Skin of body (tissue), 2 donors: ENCODE measurements around the gene C4orf50. TPM values are rescaled to one million over a fixed set of nuclear protein-coding genes. Genes with fewer than 3 reads are reported as not detected.

Experiments used
- DNase-seq: peaks from one replicate; lab custom pipeline; 2025; lab: John Stamatoyannopoulos, UW
- total RNA-seq: library from RNA; depleted of rRNA; stranded (reverse); fragments of >200 nt; gene quantifications from one replicate; pipeline ENCODE4 v1.2.3, GENCODE V29; 2014

C4orf50 gene
- total RNA-seq: 0.10 TPM

DNA sequence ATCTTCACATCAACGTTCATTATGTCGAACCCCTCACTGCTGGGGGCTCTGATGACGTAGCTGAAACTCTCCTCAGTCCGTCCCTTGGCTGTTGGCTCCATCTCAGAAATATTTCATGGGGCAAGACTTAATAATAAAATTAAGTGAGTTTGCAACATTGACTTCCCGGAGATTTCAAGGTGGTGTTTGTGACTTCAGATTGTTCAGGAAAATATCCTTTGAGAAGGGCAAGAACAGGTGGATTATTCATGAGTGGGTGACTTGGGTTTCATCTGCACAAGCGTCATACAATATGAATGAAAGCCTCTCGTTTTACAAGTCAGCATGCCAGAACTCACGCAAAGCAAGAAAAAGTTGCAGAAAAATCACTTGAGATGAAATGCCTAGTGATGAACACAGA, at the start of gene C4orf50:
TSS of gene C4orf50 (minus strand) at position 101 of the 400 bp plus-strand sequence.
- DNase-seq: no peak

DNA sequence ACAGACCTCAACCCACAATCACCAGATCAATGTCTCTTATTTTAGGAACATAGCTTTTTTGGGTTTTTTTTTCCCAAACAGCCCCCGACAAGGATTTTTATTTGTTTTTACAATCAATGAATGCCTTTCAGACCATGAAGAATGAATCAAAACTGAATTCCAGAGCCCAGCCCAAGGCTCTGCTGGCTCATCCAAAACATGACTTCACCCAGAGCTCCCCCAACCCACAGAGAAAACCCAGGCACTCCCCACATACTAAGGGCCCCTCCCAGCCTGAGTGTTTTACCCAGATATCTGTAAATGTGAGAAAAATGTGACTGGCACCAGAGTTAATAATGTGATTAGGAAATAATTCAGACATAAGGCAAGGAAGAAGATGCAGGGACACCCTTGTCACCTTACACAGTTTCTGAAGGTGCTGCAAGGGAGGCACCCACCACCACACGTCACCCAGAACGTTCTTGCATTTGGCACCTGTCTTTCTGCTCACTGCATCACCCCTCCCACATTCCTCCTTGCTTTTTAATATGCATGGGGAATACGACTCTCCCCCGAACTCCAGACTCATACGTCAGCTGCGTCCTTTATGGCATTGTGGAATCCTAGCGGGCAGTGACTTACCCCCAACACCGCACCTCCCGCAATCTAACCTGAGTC, 47.8 kb upstream of the C4orf50 start:
- no peak for DNase-seq

DNA sequence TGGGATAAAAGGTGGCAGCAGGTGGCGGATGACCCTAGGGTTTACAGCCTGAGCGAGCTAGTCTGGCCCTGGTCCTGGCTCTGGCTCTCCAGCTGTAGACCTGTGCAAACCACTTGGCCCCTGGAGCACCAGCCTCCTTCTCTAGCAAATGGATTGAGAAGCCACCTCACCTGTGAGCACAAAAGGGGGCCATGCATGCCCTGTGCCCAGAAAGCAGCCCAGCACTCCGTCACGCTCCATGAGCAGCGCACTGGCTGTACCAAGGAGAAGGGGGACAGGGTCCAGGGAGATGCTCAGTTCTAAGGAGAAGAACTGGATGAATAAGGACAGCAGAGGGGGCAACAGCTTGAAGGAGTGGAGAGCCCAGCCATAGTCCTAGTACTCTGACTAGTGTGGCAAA, 46.9 kb upstream of the C4orf50 start:
- no peak for DNase-seq

DNA sequence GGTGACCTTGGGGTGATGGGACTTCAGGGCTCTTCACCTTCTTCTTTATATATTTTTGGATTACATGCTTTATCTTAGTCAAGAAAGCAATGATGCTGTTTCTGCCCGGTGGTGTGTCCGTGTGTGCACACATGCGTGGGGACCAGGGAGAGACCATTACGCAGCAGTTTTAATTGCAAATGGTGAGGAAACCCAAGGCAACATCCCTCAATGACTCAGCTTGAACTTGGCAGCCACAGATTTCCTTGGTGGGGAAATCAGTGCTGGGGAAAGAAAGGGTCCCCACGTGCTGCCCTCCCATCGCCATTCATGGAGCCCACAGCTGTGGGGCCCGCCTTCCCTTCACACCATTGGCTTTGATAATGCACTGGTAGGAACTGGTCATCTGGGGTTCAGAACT, 46.2 kb upstream of the C4orf50 start:
- DNase-seq: no peak

DNA sequence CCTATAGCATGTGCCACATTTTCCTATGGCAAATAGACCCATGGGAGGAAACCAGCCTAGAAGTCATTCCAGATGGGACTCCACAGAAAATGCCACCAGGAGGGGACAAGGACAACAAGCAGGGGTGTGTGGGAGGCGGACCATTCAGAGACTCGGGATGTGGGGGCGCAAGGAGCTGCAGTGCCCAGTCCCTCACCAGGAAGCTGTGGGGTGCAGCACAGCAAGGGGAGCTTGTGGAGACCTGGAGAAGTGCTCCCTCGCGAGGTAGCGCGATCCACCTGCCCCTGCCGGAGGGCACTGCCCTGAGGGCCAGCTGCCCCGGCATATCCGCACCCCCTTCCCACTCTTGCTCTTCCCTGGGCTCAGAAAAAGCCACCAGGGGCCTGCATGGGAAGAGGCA, 45.5 kb upstream of the C4orf50 start:
- no peak for DNase-seq

DNA sequence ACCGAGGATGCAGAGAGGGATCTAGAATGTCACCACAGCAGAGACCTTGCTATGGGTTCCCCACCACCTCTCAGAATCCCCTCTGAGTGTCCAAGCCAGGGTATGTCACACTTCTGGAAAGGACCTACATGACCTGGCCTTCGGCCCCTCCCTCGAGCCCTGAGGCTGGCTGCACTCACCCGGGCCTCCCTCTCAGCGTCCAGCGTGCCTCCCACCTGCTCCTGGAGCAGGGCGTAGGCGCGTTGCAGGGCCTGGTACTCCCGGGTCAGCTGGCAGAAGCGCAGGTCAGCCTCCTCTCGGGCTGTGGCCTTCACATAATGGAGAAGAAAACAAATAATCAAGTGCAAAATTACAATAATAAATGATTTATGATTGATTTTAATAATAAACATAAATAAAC, 43.9 kb upstream of the C4orf50 start:
- DNase-seq: no peak

DNA sequence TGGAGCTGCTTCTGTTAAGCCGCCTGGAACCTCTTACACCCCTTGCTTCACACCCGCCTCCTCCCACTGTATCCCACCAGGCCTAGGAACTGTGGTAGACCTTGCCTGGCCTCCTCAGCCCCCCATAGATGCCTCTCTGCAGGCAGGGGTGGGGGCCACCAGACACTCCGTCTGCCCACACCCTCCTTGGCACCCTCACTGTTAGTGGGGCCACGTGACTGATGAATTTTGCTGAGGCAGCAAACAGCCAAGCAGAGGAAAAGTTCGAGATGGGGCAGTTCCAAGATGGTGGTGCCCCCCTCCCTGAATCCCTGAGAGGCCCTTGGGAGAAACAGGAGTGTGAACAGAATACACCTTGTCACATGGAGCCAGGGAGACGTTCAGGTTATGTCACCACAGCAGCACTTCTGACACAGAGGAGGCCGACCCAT, 41.2 kb upstream of the C4orf50 start:
- DNase-seq: no peak

DNA sequence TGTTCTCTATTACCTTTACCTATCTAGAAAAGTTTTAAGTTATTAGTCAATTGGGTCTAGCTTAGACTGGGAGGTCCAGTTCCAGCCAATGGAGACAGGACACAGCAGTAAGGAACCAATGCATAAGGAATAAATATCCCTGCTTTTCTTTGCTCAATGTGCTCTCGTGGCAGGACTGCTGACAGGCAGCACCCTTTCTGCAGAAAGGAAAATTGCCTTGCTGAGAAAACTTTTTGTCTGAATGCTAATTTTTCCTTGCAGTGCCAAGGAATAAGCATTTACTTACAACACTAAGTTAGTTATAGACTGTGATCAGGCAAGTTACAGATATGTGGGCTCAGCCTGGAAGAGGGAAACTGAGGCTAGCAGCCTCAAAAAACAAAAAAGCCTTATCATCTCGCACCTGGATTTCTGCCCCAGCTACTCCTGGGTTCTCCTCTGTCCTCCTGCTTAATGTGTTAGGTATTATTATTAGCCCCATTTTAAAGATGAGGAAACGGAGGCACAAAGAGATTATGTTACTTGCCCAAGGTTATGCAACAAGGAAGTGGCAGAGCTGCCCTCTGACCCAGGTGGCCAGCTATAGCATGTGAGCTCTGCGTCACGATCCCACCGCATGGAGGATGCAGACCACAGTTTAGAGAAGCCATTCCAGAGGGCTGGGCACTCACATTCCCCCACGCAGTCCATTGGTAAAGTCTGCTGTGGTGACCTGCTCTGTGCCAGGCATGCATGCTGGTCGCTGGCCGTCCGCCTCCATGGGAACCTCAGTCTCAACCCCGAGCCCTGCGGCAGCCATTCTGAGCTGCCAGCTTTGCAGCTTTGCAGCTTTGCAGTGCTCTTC, 40.5 kb upstream of the C4orf50 start:
- no peak for DNase-seq

DNA sequence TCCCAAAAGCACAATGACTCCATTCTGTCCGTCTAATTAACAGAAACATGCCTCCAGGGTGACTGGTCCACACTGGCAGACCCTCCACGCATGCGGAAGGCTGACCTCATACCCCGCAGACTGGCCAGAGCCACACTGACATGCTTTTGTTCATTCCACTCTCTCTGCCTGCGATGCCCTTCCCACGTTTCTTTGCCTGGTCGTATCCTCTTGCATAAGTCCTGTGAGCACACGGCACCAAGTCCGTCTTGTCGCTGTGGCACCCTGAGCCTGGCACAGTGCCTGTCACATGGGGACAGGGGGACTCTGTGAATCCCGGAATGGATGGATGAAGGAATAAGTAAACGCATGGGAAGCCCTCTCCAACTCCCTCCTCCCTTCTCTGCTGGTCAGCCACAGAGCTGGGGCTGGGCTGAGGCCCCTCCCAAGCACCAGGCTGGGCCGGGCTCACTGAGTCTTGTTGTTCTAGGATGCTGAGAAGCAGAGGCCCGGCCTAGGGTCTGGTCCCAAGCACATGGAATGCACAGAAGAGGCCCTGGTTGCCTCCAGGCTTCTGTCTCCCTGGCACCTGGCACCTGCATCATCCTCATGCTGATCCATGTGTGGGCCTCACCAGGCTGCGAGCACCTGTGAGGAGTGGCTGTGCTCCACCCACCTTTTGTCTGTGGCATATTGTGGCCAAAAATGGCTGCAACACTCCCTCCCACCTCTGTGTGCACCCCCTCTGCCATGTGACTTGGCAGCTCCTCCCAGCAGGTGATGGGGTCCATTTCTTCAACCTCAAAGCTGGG, 38.9 kb upstream of the C4orf50 start:
- DNase-seq: no peak

DNA sequence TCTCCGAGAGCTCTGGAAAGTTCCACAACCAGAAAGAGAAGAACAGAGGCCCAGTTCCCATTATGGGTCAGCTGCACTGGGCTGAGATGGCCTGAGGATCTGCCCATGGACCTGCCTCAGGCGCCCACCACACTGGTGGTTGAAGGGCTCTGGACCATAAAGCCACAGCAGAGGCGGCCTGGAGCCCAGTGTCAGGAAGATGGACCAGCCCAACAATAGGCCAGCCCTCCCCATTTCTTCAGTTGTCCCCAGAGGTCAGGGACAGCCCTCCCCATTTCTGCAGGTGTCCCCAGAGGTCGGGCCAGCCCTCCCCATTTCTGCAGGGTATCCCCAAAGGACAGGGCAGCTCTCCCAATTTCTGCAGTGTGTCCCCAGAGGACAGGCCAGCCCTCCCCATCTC, 37.2 kb upstream of the C4orf50 start:
- DNase-seq: no peak

DNA sequence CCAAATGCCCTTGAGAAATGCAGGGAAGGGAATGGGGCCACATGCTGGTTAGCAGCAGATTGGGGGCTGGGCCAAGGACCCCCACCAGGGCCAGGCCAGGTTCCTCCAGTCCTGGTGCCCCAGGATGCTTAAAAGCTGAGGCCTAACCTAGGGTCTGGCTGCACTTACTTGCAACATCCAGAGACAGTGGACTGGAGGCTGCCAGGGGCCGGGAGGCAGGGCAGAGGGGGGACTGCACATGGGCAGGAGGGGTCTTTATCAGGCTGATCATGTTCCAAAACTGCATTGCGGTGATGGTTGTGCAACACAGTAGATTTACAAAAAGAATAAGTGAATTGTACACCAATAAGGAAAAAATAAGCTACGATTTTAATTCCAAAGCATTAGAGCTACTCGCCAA, 36.8 kb upstream of the C4orf50 start:
- DNase-seq: no peak

DNA sequence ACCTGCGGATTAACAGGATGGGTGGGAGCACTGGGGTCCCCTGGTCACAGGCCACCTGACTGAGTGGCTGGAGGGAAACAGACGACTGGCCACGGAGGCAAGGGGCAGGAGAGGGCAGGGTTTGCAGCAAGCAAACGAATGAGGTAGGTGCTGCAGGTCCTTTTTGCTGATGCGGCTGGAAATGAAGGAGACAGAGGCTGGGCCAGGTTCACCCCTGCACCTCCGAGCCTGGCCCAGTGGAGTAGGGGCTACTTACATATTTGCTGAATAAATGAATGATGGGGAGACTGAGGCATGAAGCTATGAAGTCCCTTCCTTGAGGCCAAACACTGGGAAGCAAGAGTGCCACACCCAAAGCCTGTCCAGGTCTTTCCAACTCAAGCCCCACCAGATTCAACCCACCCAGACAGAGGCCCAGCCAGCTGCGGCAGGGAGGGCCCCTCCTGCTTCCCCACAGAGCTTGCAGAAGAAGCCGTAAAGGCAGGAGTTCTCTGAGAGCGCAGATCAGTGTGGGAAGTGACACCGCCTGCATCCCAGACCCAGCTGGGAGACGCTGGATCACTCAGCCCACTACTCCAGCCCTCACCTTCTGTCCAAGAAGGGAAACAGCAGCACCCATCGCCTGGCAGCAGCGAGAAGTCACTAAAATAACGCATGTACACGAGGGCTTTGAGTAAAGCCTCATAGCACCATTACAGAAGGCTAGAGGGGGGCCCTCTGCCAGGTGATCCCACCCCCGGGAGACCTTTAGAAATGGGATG, 36.1 kb upstream of the C4orf50 start:
- no peak for DNase-seq

DNA sequence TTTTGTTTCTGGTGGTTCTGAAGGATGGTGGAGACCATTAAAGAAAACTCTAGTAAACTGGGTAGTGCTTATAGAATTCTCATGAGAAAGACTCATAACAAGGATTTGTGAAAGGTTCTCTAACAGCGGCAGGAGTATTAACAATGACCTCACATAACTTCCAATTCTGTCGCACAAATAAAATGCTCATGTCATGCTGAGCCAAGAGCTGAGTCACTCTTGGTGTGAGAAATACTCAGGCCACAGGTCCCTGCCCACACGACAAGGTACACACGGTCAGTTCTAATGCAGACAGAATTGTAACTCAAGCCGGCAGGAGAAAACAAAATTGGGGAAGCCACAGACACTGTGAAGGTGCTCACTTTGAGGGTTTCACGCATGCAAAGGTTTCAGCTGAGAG, 34.4 kb upstream of the C4orf50 start:
- DNase-seq: no peak

DNA sequence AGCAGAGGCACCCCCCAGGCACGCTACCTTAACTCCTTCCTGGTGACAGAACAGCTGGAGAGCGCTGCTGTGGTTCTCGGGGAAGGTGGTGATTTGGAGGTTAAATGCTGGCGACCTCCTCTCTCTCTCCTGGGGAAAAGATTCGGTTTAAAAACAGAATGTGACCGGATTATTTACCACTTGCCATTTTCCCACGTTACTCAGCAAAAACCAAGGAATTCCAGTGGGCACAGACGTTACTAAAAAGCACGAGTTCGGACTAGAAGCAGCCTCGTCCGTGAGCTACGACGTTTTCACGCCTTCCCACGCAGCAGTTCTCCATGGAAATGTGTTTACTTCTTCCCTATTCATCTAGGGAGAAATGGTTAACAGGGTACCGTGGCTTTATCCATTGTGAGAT, 32.3 kb upstream of the C4orf50 start:
- no peak for DNase-seq

DNA sequence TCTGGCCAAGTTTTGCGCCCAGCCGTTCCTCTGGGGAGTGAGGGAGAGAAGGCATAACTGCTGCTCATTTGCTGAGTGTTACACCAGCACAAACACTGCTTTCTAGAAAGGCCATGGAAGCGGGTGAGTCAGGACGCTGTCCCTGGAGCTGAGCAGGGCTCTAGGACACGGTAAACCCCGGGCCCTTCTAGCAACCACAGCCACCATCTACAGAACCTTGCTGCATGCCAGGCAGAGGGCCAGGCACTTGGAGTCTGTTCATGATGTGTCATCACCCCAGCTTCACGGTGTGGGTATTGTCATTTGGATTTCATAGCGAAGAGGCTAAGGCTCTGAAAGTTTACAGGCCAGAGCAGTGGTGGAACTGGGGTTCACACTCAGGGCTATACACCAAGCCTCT, 31.8 kb upstream of the C4orf50 start:
- DNase-seq: no peak

DNA sequence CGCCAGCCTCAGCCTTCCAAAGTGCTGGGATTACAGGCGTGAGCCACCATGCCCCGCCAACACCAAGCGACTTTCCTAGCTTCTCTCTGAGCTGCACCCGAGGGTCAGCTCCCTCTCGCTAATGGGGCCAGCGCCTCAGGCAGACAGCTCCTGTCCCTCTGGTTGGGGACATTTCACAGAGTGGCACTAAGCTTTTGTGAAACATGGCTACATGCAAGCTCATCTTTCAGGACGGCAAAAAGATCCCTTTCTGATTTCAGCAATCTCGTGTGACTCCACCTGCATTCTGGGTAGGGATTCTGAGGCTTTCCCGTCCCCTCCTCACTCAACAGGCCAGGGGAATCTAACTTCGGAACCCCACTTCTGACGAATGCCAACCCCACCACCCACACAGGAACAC, 31.0 kb upstream of the C4orf50 start:
- no peak for DNase-seq

DNA sequence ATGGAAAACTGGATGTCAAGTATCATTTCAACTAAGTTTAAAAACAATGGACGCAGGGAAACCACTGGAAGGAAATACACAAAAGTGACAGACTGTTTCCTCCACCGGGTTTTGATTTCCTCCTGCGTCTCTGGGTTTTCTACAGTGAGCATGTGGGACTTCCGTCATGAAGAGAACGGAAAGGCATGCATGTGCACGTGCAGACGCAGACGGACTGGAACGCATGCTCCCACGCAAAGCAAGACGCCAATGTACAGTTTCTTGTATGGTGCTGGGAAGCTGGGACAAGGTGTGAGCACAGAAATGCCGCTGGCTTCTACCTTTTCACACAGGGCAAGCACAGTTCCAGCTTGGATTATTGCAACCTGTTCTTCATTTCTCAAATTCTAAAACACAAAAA, 30.3 kb upstream of the C4orf50 start:
- no peak for DNase-seq

DNA sequence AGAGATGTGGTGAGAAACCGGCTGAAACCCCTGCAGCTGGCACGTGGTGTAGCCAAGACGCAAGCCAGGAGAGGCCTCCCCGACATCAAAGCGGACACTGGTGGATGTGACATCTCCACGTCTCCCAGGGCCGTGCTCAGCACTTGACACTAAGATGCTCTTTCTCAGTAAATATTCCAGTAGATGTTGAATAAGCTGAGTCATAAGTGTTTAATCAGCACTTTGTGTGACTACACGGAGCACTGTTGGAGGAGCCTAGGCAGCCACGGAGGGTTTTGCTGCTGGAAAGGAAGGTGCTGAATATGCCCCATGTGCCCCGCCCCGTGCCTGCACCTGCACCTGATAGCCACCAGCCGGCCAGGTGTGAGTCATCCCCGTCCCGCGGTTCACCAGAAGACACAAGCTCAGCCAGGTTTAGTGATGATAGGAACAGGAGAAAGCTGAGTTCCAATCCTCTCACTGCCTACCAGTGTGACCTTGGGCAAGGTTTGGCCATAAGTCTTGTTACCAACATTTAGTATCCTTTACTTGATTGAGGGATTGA, 29.0 kb upstream of the C4orf50 start:
- DNase-seq: no peak

DNA sequence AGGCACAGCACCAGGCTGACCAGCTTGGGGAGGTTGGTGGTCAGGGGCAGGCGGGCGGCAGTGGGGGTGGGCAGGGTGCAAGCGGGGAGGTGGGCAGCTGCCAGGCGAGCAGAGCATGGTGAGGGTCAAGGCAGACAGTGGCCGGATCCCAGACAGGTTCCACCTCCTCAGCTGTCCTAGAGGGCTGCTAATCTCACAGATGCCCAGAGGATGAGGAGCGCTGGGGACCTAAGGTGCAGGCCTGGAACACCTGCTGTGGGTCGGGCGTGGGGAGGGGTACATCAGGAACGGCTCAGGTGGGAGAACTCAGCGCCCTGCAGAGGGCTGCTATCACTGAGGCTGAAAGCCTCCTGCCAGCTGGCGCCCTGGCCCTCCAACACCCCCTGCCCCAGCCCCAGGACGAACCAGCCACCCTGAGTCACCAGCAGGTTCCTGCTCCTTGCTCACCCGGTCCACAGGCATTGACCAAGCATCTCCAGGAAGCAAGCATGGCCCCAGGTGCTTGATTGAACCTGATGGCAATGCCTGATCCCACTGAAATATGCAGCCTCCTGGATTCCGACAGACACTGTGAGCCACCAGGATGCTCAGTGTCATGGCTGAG, 28.4 kb upstream of the C4orf50 start:
- DNase-seq: no peak

DNA sequence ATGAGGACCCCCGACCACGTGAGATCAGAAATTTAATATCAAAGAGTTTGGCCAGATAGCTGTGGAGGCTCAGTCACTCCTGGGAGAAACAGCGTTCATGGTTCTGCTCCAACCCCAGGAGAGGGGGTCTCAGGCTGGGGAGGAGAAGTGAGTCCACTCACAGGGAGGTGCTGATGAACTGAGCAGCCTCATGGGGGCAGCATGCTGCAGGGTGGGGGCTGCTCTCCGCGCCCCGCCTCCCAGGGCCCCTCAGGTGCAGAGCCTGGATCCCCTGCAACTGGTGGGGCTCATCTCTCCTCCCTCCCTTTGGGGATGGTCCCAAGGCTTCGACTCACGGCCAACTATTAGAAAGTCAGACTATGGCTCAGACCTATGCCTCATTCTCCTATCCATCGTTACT, 26.6 kb upstream of the C4orf50 start:
- DNase-seq: no peak

DNA sequence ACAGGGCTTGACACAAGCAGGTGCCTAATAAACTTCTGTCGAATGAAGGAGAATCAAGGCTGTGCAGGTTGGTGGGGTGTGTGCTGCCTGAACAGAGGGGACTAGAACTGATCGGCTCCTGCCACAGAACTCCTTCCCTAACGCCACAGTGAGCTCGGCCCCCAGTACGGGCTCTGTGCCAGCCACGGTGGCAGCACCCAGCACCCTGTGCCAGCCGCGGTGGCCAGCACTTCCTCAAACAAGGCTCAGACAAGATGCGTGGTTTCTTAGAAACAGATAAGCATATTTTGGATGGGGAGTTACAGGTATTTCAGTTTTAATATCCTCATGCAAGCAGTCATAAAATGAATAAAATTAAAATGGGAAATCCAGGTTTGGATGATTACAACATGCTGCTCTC, 26.0 kb upstream of the C4orf50 start:
- no peak for DNase-seq
